A673 (cell line): ENCODE data around the gene TAAR2. TPM values are rescaled to one million over a fixed set of nuclear protein-coding genes. Genes with fewer than 3 reads are reported as not detected.

Source experiments
- BruUV-seq: library from RNA; stranded (reverse); fragments of 400-500 nt; replicated peaks from 2 replicates; lab custom pipeline; 2021; lab: Mats Ljungman, UMichigan
- CTCF ChIA-PET: fragments of 300-600 bp; sonication (Branson Sonifier 250); formaldehyde crosslinking; loops from one replicate; lab custom pipeline; 2022; ENCODE audit warnings: antibody characterized with exemption; lab: Charles Lee
- POLR2A ChIA-PET: fragments of 300-600 bp; sonication (Branson Sonifier 250); formaldehyde crosslinking; loops from one replicate; lab custom pipeline; 2022; ENCODE audit warnings: antibody characterized with exemption; ENCODE audit not compliant: low non-redundant PET; lab: Charles Lee
- DNase-seq: peaks from one replicate; pipeline ENCODE4 v3.0.0-alpha.2; 2015; ENCODE audit warnings: low spot score
- H3K27ac ChIP-seq: fragments of 200-600 bp; sonication (generic); 2 replicates; pipeline ENCODE4 v1.5.1; 2016; ENCODE audit warnings: mixed run types, low read depth, mild to moderate bottlenecking, mixed read lengths, antibody characterized with exemption, low read length; ENCODE audit not compliant: poor library complexity, severe bottlenecking
- H3K27me3 ChIP-seq: fragments of 200-600 bp; sonication (generic); replicated peaks from 2 replicates; pipeline ENCODE4 v1.6.1; 2017; ENCODE audit warnings: mixed run types, low read depth, mild to moderate bottlenecking, mixed read lengths, antibody characterized with exemption, low read length; ENCODE audit not compliant: insufficient read depth, poor library complexity
- H3K36me3 ChIP-seq: fragments of 200-600 bp; sonication (generic); 2 replicates; pipeline ENCODE4 v1.6.1; 2016; ENCODE audit warnings: mixed run types, mild to moderate bottlenecking, mixed read lengths, antibody characterized with exemption, low read length; ENCODE audit not compliant: insufficient read depth, poor library complexity, severe bottlenecking
- H3K4me1 ChIP-seq: fragments of 200-600 bp; sonication (generic); 2 replicates; pipeline ENCODE4 v1.6.1; 2017; ENCODE audit warnings: mixed run types, mild to moderate bottlenecking, mixed read lengths, antibody characterized with exemption, low read length; ENCODE audit not compliant: insufficient read depth, poor library complexity, severe bottlenecking
- H3K4me3 ChIP-seq: fragments of 200-600 bp; sonication (generic); 2 replicates; pipeline ENCODE4 v1.5.1; 2016; ENCODE audit warnings: low read depth, mixed run types, mild to moderate bottlenecking, mixed read lengths, low read length; ENCODE audit not compliant: poor library complexity, severe bottlenecking
- H3K9me3 ChIP-seq: fragments of 200-600 bp; sonication (generic); 2 replicates; pipeline ENCODE4 v1.6.1; 2016; ENCODE audit warnings: mixed run types, low read depth, mild to moderate bottlenecking, mixed read lengths, antibody characterized with exemption, low read length; ENCODE audit not compliant: poor library complexity, severe bottlenecking
- CTCF ChIP-seq: fragments of 300-800, 200-600 bp; sonication (generic); conservative IDR thresholded peaks from 2 replicates; pipeline ENCODE4 v1.5.1; 2017; ENCODE audit warnings: low read depth, mild to moderate bottlenecking, antibody characterized with exemption, low read length, moderate library complexity, mixed read lengths
- EZH2 ChIP-seq: fragments of 200-600 bp; sonication (generic); IDR thresholded peaks from 2 replicates; pipeline ENCODE4 v1.6.1; 2017; ENCODE audit warnings: borderline replicate concordance, low read depth, mild to moderate bottlenecking, mixed read lengths, antibody characterized with exemption, low read length; ENCODE audit not compliant: poor library complexity, severe bottlenecking
- intact Hi-C: fragments of 100-400 bp; cut with micrococcal nuclease; formaldehyde crosslinking; loops from one replicate; pipeline ENCODE4 v1.10.0; 2022; ENCODE audit not compliant: unreplicated experiment
- total RNA-seq: library from RNA; stranded (reverse); gene quantifications from 2 replicates; pipeline ENCODE4 v1.2.3, GENCODE V29; 2021

The TAAR2 gene
- total RNA-seq, 1 experiment from 2014 or later = not detected

- intact Hi-C loops = loop anchor here (10.0 kb wide), 1 partner anchor 291 kb away; no protein-coding TSS in a partner anchor
- ChIA-PET CTCF (no interaction called here), POLR2A (no interaction called here)
- TF ChIP-seq EZH2 (no peak), CTCF (no peak)
- Histone ChIP-seq H3K9me3 (no peaks in the 10 kb centered on the region), H3K4me1 (no peaks in the 10 kb centered on the region), H3K4me3 (no peak overlapping the region), H3K36me3 (no peaks in the 10 kb centered on the region), H3K27ac (no peak overlapping the region), H3K27me3 (no peaks in the 10 kb centered on the region)
- BruUV-seq = no TSS peak
- DNase-seq = no peak
Observed at GRCh38 chr6:132663661-132664060, 39.6 kb upstream of the TAAR2 start.

DNA sequence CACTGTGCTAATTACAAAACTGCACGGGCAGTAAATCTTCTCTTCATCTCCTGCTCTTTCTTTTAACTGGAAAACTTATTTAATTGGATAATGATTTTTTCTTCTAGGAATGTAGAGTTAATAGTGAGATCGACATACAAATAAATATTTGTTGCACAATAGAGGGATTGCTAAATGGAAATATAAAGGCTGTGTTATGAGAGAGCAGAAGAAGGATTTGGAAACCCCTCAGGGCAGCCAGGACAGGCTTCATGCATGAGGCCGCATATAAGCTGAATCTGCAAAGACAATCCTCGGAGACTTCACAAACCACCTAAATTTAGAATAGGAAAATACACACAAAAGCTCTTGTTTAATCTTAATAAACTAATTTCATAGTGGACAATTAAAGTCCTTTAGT is 37.8 kb upstream of the TAAR2 start:
- TF ChIP-seq EZH2 (no peak), CTCF (no peak)
- H3K9me3 ChIP-seq = no peaks in the 10 kb centered on the region

DNA sequence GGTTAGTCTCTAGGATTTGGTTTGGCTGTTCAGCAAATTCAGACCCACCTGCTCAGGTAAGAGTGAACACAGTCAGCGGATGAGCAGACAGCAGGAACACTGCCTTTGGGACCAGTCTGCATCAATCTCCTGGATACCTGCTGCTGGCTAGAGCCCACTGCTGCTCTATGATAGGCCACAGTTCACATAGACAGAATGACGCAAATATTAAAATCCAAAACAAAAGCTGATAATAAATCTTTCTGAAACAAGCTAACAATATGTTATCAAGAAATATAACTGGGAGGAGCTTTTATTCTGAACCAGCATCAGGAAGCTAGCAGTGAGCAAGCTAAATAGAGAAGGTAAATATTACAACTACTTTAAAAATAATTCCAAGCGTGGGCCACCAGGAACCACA is 35.0 kb upstream of the TAAR2 start, which contains the start of gene TAAR1:
TAAR1 (minus strand) TSS at position 101 of the 400 bp plus-strand sequence. CDS start 13,179 bp downstream, outside the sequence.
- Histone ChIP-seq H3K27me3 (peaks cover 18% of the 10 kb centered on the region), H3K9me3 (no peaks in the 10 kb centered on the region), H3K36me3 (no peaks in the 10 kb centered on the region), H3K4me1 (no peaks in the 10 kb centered on the region), H3K27ac (no peak within 1 kb of the TSS), H3K4me3 (no peak within 1 kb of the TSS)
- no peak for DNase-seq
- BruUV-seq = no TSS peak
- intact Hi-C loops = no loop called here
- ChIA-PET CTCF (no interaction called here), POLR2A (no interaction called here)
- TF ChIP-seq CTCF (no peak), EZH2 (no peak)

More for the DNA sequence above, 37.8 kb upstream of the TAAR2 start:
- ChIA-PET CTCF (no interaction called here), POLR2A (no interaction called here)
- Histone ChIP-seq H3K27me3 (no peaks in the 10 kb centered on the region), H3K27ac (no peak overlapping the region), H3K36me3 (no peaks in the 10 kb centered on the region), H3K4me1 (no peaks in the 10 kb centered on the region), H3K4me3 (no peak overlapping the region)
- no peak for DNase-seq
- intact Hi-C loops = loop anchor here (10.0 kb wide), 1 partner anchor 293 kb away; no protein-coding TSS in a partner anchor
- BruUV-seq = no TSS peak
